Choroid plexus epithelial cell (primary cell): ENCODE measurements around the gene TMEM116.
"Not testable (repeated sequence)": the region's sequence is repeated elsewhere in the genome, so short reads cannot be mapped to it uniquely, and the experiment has no call there.

Experiments used
- DNase-seq: peaks from one replicate; pipeline ENCODE4 v3.0.0-alpha.2; 2010; ENCODE audit warnings: low read depth
- H3K4me3 ChIP-seq: 2 replicates; pipeline ENCODE4 v1.5.1; 2011; ENCODE audit warnings: low read depth, mild to moderate bottlenecking, control low read depth, low read length, moderate library complexity
- TF ChIP-seq, protein P1 (sequence below): conservative IDR thresholded peaks from 2 replicates; pipeline ENCODE4 v1.5.1; 2011; ENCODE audit warnings: low read depth, mild to moderate bottlenecking, control low read depth, inconsistent platforms, low read length, moderate library complexity

Gene TMEM116

DNA sequence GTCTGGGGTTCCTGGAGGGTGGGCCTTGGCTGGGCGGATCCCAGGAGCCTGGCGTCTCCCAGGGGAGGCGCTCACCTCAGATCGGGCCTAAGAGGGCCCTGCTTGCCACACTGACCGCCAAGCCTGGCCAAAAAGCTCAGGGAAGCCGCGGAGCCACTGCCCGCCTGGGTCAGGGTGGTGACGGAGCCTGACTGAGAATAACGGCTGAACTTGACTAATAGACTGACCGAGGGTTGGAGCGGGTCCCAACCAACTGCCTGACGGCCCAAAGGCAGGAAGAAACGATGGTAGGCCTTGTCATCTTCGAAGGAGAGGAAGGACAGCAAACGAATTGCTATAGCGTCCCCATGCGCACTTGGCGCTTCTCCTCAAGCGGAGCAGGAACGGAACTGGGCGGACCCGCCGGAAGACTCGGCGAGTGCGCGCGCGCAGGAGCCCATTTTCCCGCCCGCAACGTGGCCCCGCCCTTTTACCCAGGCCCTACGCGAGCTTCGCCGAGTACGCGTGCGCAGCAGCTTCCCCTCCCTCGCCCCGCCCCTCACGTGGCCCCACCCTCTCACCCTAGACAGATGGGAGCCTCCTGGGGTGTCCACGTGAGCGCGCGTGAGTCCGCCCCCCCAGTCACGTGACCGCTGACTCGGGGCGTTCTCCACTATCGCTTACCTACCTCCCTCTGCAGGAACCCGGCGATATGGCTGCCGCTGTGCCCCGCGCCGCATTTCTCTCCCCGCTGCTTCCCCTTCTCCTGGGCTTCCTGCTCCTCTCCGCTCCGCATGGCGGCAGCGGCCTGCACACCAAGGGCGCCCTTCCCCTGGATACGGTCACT is at the start of gene TMEM116, which contains the start of gene ERP29:
TSS of gene TMEM116 (minus strand) at position 391 of the 826 bp plus-strand sequence. CDS start 7,895 bp downstream, outside the sequence.
TSS of gene ERP29 (plus strand) at position 652 of the 826 bp plus-strand sequence. CDS start at position 692, 40 bp downstream.
- peak; percentile 99 for DNase-seq

DNA sequence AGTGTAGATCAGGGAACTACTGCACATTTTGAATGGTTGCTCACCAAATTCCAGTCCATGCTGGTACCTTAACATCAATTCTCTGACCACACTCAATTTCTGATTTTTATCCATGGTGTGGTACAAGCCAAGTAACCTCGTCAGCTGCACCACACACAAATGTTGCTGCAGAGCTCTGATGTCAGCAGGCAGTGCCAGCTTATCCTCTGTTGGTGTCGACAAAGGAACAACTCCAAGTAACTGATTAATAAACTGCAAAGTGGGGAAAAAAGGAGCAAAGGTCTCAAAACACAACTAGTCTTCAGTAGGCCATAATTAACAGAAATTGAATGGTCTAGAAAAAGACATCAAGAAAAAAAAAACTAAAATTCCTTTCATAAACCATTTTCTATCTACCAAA is 48.2 kb upstream of the TMEM116 start:
- no peak overlapping the region for H3K4me3 ChIP-seq
- DNase-seq = no peak
- TF ChIP-seq, protein P1, sequence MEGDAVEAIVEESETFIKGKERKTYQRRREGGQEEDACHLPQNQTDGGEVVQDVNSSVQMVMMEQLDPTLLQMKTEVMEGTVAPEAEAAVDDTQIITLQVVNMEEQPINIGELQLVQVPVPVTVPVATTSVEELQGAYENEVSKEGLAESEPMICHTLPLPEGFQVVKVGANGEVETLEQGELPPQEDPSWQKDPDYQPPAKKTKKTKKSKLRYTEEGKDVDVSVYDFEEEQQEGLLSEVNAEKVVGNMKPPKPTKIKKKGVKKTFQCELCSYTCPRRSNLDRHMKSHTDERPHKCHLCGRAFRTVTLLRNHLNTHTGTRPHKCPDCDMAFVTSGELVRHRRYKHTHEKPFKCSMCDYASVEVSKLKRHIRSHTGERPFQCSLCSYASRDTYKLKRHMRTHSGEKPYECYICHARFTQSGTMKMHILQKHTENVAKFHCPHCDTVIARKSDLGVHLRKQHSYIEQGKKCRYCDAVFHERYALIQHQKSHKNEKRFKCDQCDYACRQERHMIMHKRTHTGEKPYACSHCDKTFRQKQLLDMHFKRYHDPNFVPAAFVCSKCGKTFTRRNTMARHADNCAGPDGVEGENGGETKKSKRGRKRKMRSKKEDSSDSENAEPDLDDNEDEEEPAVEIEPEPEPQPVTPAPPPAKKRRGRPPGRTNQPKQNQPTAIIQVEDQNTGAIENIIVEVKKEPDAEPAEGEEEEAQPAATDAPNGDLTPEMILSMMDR = no peak

More for the DNA sequence above, at the start of gene TMEM116, which contains the start of gene ERP29:
- TF ChIP-seq, protein P1 = peak; percentile 61
- peak within 1 kb of the TSS; percentile 88 for H3K4me3 ChIP-seq

DNA sequence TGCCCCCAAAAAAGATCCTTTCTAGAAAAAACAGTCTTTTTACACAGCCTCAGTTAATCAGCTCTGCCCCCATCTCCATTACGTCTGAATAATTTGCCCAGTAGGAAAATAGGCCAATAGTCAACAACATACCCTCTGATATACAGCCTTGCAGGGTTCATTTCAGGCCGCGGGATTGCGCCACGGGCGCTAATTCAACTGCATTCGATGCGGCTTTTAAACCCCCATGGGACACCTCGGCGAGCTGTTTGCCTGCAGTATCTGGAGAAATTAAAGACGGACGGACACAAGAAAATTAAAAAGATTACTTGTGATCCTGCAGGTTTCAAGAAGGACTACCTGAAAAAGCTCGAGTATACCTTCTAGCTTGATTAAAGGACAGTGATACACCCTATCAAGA is 36.4 kb upstream of the TMEM116 start:
- no peak overlapping the region for H3K4me3 ChIP-seq
- TF ChIP-seq, protein P1 = no peak
- DNase-seq = no peak

DNA sequence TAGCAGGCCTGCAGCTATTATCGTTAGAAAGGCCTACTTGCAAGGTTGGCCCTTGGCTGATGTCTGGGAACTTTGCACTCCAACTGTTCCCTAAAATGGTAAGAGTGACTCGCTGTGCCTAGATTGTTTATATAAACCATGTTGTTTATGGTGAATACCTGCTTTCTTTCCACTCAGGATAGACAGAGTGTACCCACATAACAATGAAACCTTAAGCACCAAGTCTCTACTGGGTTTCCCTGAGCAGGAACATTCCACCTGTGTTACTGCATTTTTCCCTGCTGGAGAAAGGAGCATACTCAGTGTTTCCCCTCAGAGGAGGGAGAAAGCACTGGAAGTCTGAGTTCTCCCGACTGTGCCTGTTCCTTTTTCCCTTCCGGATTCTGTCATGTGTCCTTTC is 33.0 kb upstream of the TMEM116 start:
- TF ChIP-seq, protein P1 = no peak
- DNase-seq = no peak
- no peak overlapping the region for H3K4me3 ChIP-seq

DNA sequence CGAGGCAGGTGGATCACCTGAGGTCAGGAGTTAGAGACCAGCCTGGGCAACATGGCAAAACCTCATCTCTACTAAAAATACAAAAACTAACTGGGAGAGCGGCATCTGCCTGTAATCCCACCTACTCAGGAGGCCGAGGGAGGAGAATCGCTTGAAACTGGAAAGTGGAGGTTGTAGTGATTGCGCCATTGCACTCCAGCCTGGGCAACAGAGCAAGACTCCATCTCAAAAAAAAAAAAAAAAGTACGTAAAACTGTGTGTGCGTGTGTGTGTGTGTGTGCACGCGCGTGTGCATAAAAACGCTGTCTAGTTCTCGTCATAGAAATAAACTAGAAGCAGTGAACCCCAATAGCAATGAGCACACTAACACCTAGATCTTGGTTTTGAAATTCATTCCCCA is 23.6 kb upstream of the TMEM116 start:
- H3K4me3 ChIP-seq, DNase-seq: not testable (repeated sequence)

DNA sequence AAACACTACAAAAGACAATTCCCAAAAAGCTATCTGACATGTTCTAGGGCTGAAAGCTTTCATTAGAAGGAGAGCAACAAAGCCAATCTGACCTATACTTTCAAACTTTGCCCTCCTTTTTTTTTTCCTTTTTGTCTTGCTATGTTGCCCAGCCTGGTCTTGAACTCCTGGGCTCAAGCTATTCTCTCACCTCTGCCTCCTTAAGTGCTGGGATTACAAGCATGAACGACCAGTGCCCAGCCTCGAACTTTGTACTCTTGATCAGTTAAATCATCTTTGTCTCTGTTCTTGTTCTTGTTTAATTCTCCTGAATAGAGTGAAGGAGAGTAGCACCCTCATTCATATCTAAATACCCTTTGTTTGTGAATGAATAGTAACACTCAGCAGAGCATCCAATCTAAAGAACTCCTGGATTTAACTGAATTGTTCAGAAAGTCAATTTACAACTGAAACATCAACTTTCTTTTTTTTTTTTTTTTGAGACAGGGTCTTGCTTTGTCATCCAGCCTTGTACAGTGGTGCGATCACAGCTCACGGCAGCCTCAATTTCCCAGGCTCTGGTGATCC is 22.3 kb upstream of the TMEM116 start:
- no peak for DNase-seq
- TF ChIP-seq, protein P1 = no peak

DNA sequence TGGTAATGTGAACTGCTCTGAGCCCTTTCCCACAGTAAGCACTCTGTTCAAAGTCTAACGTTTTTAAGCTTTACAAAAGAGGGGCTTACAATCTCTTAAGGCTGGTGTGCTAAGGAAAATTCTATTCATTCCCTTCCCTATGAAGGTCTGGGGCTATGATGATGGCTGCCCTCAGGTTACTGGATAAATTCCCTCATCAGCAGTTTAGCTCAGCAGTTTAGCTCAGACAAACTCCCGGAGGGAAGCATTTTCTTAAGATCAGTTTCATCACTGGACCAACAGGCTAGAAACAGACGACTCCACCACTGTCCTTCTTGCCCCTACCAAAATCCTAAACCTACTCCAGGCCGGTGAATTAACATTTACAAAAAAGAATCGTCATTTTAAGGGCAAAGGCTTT is 19.3 kb upstream of the TMEM116 start:
- DNase-seq = no peak
- H3K4me3 ChIP-seq = no peak overlapping the region
- TF ChIP-seq, protein P1 = no peak

More for the DNA sequence above, 22.3 kb upstream of the TMEM116 start:
- H3K4me3 ChIP-seq = no peak overlapping the region
